IMR-90 (cell line): Measurements from ENCODE around the gene DNAH8. TPM values are rescaled to one million over a fixed set of nuclear protein-coding genes. Genes with fewer than 3 reads are reported as not detected.

ENCODE experiments used
- ATAC-seq: fragments of 200-7000 bp; cut with Tn5 transposase; 2 replicates; pipeline ENCODE4 v1.9.1; 2020; ENCODE audit warnings: low read depth, mild to moderate bottlenecking, moderate library complexity
- BruUV-seq: library from RNA; stranded (reverse); fragments of 400-500 nt; replicated peaks from 2 replicates; lab custom pipeline; 2021; lab: Mats Ljungman, UMichigan
- CTCF ChIA-PET: fragments of 300-600 bp; formaldehyde crosslinking; extraction: SDS; loops from one replicate; lab custom pipeline; 2021; ENCODE audit warnings: antibody characterized with exemption; lab: Yijun Ruan, JAX
- POLR2A ChIA-PET: fragments of 300-600 bp; sonication (Branson Sonifier 250); formaldehyde crosslinking; loops from one replicate; lab custom pipeline; 2022; ENCODE audit warnings: antibody characterized with exemption; ENCODE audit not compliant: unreplicated experiment; lab: Charles Lee
- DNase-seq: peaks from one replicate; pipeline ENCODE4 v3.0.0; 2013
- H2AFZ ChIP-seq: replicated peaks from 2 replicates; pipeline ENCODE3; 2013; ENCODE audit warnings: low read length, mild to moderate bottlenecking; ENCODE audit not compliant: poor library complexity
- H2AK5ac ChIP-seq: 2 replicates; pipeline ENCODE4 v1.6.1; 2013; ENCODE audit warnings: low read depth, low read length, inconsistent platforms
- H2AK9ac ChIP-seq: replicated peaks from 2 replicates; pipeline ENCODE3; 2013; ENCODE audit warnings: mild to moderate bottlenecking, low read depth, low read length, moderate library complexity; ENCODE audit not compliant: poor library complexity
- H2BK120ac ChIP-seq: 2 replicates; pipeline ENCODE4 v1.6.1; 2013; ENCODE audit warnings: low read depth, low read length, inconsistent platforms
- H2BK15ac ChIP-seq: 3 replicates; pipeline ENCODE4 v1.6.1; 2013; ENCODE audit warnings: low read depth, low read length, inconsistent platforms
- H2BK20ac ChIP-seq: 2 replicates; pipeline ENCODE4 v1.6.1; 2013; ENCODE audit warnings: low read depth, mild to moderate bottlenecking, inconsistent platforms, low read length, moderate library complexity
- H2BK5ac ChIP-seq: 2 replicates; pipeline ENCODE4 v1.6.1; 2013; ENCODE audit warnings: mild to moderate bottlenecking, low read depth, low read length, inconsistent platforms; ENCODE audit not compliant: poor library complexity, severe bottlenecking
- H3K14ac ChIP-seq: replicated peaks from 2 replicates; pipeline ENCODE4 v1.6.1; 2013; ENCODE audit warnings: low read depth, low read length, inconsistent platforms
- H3K18ac ChIP-seq: 2 replicates; pipeline ENCODE4 v1.6.1; 2013; ENCODE audit warnings: low read depth, low read length, control low read depth
- H3K23ac ChIP-seq: 2 replicates; pipeline ENCODE4 v1.6.1; 2013; ENCODE audit warnings: low read depth, low read length, inconsistent platforms
- H3K27ac ChIP-seq: 2 replicates; pipeline ENCODE4 v1.5.1; 2013; ENCODE audit warnings: mild to moderate bottlenecking, control low read depth, low read length; ENCODE audit not compliant: insufficient read depth
- H3K27me3 ChIP-seq: 2 replicates; pipeline ENCODE4 v1.6.1; 2013; ENCODE audit warnings: low read length; ENCODE audit not compliant: control insufficient read depth, insufficient read depth
- H3K36me3 ChIP-seq: 2 replicates; pipeline ENCODE4 v1.6.1; 2013; ENCODE audit warnings: low read length, mixed read lengths; ENCODE audit not compliant: control insufficient read depth, insufficient read depth
- H3K4ac ChIP-seq: 2 replicates; pipeline ENCODE4 v1.6.1; 2013; ENCODE audit warnings: low read depth, low read length, inconsistent platforms
- H3K4me1 ChIP-seq: 2 replicates; pipeline ENCODE4 v1.6.1; 2013; ENCODE audit warnings: low read length, mixed read lengths; ENCODE audit not compliant: control insufficient read depth, insufficient read depth
- H3K4me2 ChIP-seq: 2 replicates; pipeline ENCODE4 v1.6.1; 2013; ENCODE audit warnings: low read depth, mild to moderate bottlenecking, control low read depth, low read length, moderate library complexity
- H3K4me3 ChIP-seq: 2 replicates; pipeline ENCODE4 v1.5.1; 2013; ENCODE audit warnings: low read depth, mild to moderate bottlenecking, control low read depth, low read length, moderate library complexity; ENCODE audit not compliant: insufficient read depth
- H3K56ac ChIP-seq: 2 replicates; pipeline ENCODE4 v1.6.1; 2013; ENCODE audit warnings: low read length, inconsistent platforms; ENCODE audit not compliant: insufficient read depth; ENCODE audit errors: extremely low read depth
- H3K79me1 ChIP-seq, 2 experiments: 2 replicates each; pipeline ENCODE4 v1.6.1; 2013; ENCODE audit warnings: low read length in 2 of 2, inconsistent platforms in 1 of 2, low read depth in 1 of 2
- H3K9ac ChIP-seq: 2 replicates; pipeline ENCODE4 v1.6.1; 2013; ENCODE audit warnings: low read depth, low read length, control low read depth
- H3K9me1 ChIP-seq: 2 replicates; pipeline ENCODE4 v1.6.1; 2013; ENCODE audit warnings: low read length, inconsistent platforms; ENCODE audit not compliant: insufficient read depth
- H3K9me3 ChIP-seq: 2 replicates; pipeline ENCODE4 v1.6.1; 2013; ENCODE audit warnings: low read length; ENCODE audit not compliant: control insufficient read depth, insufficient read depth
- H4K20me1 ChIP-seq: 2 replicates; pipeline ENCODE4 v1.6.1; 2013; ENCODE audit warnings: low read length, inconsistent platforms; ENCODE audit not compliant: insufficient read depth
- H4K5ac ChIP-seq: 2 replicates; pipeline ENCODE4 v1.6.1; 2013; ENCODE audit warnings: mild to moderate bottlenecking, low read depth, low read length, control low read depth
- H4K8ac ChIP-seq, 2 experiments: 2 replicates each; pipeline ENCODE4 v1.6.1; 2013; ENCODE audit warnings: low read depth in 2 of 2, low read length in 2 of 2, control low read depth in 1 of 2, inconsistent platforms in 1 of 2
- H4K91ac ChIP-seq: 2 replicates; pipeline ENCODE4 v1.6.1; 2013; ENCODE audit warnings: low read depth, low read length, inconsistent platforms; ENCODE audit not compliant: insufficient read depth
- BHLHE40 ChIP-seq: fragments of 150-350 bp; IDR thresholded peaks from 2 replicates; pipeline ENCODE4 v1.6.1; 2016; ENCODE audit warnings: mild to moderate bottlenecking, low read depth, low read length
- ELK1 ChIP-seq: fragments of 150-350 bp; IDR thresholded peaks from 2 replicates; pipeline ENCODE4 v1.6.1; 2016; ENCODE audit warnings: low read depth, mild to moderate bottlenecking, low read length, moderate library complexity, borderline replicate concordance
- MXI1 ChIP-seq: IDR thresholded peaks from 2 replicates; pipeline ENCODE4 v1.6.1; 2012; ENCODE audit warnings: low read depth, mild to moderate bottlenecking, low read length, moderate library complexity, borderline replicate concordance
- NFE2L2 ChIP-seq: fragments of 150-350 bp; IDR thresholded peaks from 2 replicates; pipeline ENCODE4 v1.6.1; 2016; ENCODE audit warnings: low read depth, mild to moderate bottlenecking, low read length
- POLR2A ChIP-seq: IDR thresholded peaks from 2 replicates; pipeline ENCODE4 v1.6.1; 2012; ENCODE audit warnings: mild to moderate bottlenecking, low read depth, low read length
- RAD21 ChIP-seq: IDR thresholded peaks from 2 replicates; pipeline ENCODE4 v1.6.1; 2012; ENCODE audit warnings: low read length, improper control_type of control experiment
- WGBS, 2 experiments: methylation state at CpG; one replicate each; pipeline versions ENCODE4 v1.1.5 to v1.1.7; 2013; ENCODE audit warnings: missing lambda C conversion rate in 2 of 2; ENCODE audit not compliant: insufficient read length in 1 of 2; ENCODE audit errors: extremely low coverage in 2 of 2; 5-methylcytosine and 5-hydroxymethylcytosine counted together
- dilution Hi-C: fragments of 300-500 bp; cut with HindIII; formaldehyde crosslinking; loops from one replicate; pipeline ENCODE4 v1.14.3; 2018; ENCODE audit warnings: low sequenced_read_pairs; ENCODE audit not compliant: unreplicated experiment
- in situ Hi-C: fragments of 300-500 bp; cut with MboI; formaldehyde crosslinking; loops from 3 replicates; pipeline ENCODE4 v1.14.3; 2019; ENCODE audit warnings: low sequenced_read_pairs, inconsistent platforms, mixed read lengths
- intact Hi-C: fragments of 100-400 bp; cut with micrococcal nuclease; formaldehyde crosslinking; loops from 2 replicates; pipeline ENCODE4 v1.10.0; 2022
- polyA plus RNA-seq, 3 experiments: library from polyadenylated mRNA; depleted of rRNA; stranded (reverse); fragments of >200 nt; gene quantifications; 2 replicates each; pipeline ENCODE4 v1.2.3, GENCODE V29; 2012; ENCODE audit warnings: low replicate concordance in 1 of 3
- total RNA-seq: library from RNA; depleted of rRNA; stranded (reverse); fragments of >200 nt; gene quantifications from 2 replicates; pipeline ENCODE4 v1.2.3, GENCODE V29; 2012
- TF ChIP-seq, protein P1 (sequence below): fragments of 150-350 bp; IDR thresholded peaks from 2 replicates; pipeline ENCODE4 v1.6.1; 2017; ENCODE audit warnings: mild to moderate bottlenecking, antibody characterized with exemption, low read length, low read depth
- TF ChIP-seq, protein P2 (sequence below): conservative IDR thresholded peaks from 2 replicates; pipeline ENCODE4 v1.5.1; 2012; ENCODE audit warnings: mild to moderate bottlenecking, low read depth, low read length, improper control_type of control experiment

Gene DNAH8
- total and polyA plus RNA-seq, 2 of the 4 experiments (the other 2 are of a cell fraction): not detected

DNA sequence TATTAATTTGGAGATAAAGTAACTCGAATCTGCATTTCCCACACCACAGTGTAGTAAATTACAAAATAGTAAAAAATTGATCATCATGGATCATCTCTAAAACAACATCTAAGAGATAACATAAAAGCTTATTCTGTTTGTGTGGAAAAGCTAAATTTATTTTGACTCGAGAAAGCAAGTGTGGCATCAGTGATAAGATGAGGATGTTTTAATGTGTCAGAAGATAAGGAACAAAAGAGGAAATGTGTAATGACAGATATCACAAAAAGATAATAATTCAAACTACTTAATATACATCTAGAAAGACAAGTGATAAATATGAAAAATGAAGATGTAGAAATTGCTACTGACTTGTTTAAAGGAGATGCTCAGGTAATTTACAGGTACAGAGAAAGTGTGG is 74.1 kb downstream of the DNAH8 start:
- no peak overlapping the region for H3K4me2 ChIP-seq
- H3K9me1 ChIP-seq: no peaks in the 10 kb centered on the region
- BruUV-seq: no TSS peak
- intact Hi-C loops: no loop called here
- H2BK5ac ChIP-seq: no peak overlapping the region
- no peak overlapping the region for H3K4ac ChIP-seq
- no peak overlapping the region for H2BK120ac ChIP-seq
- H4K5ac ChIP-seq: no peak overlapping the region
- no peaks in the 10 kb centered on the region for H3K4me1 ChIP-seq
- H2BK20ac ChIP-seq: no peak overlapping the region
- no peak overlapping the region for H3K56ac ChIP-seq
- H2AK9ac ChIP-seq: no peak overlapping the region
- H2BK15ac ChIP-seq: no peak overlapping the region
- H4K20me1 ChIP-seq: no peaks in the 10 kb centered on the region
- H3K18ac ChIP-seq: no peak overlapping the region
- no peak for ATAC-seq
- H2AFZ ChIP-seq: no peak overlapping the region
- H3K9ac ChIP-seq: no peak overlapping the region
- H4K8ac ChIP-seq: no peak overlapping the region
- no peaks in the 10 kb centered on the region for H3K79me1 ChIP-seq
- no CpG with 5 or more reads among the region's 2 CpGs for WGBS, 2 experiments
- no peak for DNase-seq
- H3K36me3 ChIP-seq: no peaks in the 10 kb centered on the region
- H2AK5ac ChIP-seq: no peak overlapping the region
- ChIA-PET POLR2A (no interaction called here), CTCF (interaction anchor here (2.1 kb wide), 1 partner anchor 9 kb away, joined by 6 read pairs; no protein-coding TSS in a partner anchor)
- no peaks in the 10 kb centered on the region for H3K9me3 ChIP-seq
- no peak overlapping the region for H3K14ac ChIP-seq
- in situ Hi-C loops: no loop called here
- no peak overlapping the region for H3K23ac ChIP-seq
- H3K27ac ChIP-seq: no peak overlapping the region
- no peak overlapping the region for H3K4me3 ChIP-seq
- H4K91ac ChIP-seq: no peak overlapping the region
- no peak for TF ChIP-seq NFE2L2
- TF ChIP-seq MXI1: no peak
- no peak for TF ChIP-seq RAD21
- no peak for TF ChIP-seq ELK1
- no peak for TF ChIP-seq POLR2A
- no peak for TF ChIP-seq BHLHE40
- TF ChIP-seq, protein P1, sequence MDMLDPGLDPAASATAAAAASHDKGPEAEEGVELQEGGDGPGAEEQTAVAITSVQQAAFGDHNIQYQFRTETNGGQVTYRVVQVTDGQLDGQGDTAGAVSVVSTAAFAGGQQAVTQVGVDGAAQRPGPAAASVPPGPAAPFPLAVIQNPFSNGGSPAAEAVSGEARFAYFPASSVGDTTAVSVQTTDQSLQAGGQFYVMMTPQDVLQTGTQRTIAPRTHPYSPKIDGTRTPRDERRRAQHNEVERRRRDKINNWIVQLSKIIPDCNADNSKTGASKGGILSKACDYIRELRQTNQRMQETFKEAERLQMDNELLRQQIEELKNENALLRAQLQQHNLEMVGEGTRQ: no peak
- TF ChIP-seq, protein P2, sequence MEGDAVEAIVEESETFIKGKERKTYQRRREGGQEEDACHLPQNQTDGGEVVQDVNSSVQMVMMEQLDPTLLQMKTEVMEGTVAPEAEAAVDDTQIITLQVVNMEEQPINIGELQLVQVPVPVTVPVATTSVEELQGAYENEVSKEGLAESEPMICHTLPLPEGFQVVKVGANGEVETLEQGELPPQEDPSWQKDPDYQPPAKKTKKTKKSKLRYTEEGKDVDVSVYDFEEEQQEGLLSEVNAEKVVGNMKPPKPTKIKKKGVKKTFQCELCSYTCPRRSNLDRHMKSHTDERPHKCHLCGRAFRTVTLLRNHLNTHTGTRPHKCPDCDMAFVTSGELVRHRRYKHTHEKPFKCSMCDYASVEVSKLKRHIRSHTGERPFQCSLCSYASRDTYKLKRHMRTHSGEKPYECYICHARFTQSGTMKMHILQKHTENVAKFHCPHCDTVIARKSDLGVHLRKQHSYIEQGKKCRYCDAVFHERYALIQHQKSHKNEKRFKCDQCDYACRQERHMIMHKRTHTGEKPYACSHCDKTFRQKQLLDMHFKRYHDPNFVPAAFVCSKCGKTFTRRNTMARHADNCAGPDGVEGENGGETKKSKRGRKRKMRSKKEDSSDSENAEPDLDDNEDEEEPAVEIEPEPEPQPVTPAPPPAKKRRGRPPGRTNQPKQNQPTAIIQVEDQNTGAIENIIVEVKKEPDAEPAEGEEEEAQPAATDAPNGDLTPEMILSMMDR: no peak
- H3K27me3 ChIP-seq: no peaks in the 10 kb centered on the region; the same call in 1 of the 2 replicates
- dilution Hi-C loops: no loop called here
